OCI-LY1 (cell line): ENCODE data around the gene ZDHHC14.

Experiments
- EZH2 ChIP-seq: fragments of 200-600 bp; sonication (generic), shearing (Covaris generic); IDR thresholded peaks from 2 replicates; pipeline ENCODE4 v1.8.0; 2017; ENCODE audit warnings: borderline replicate concordance, mixed run types, mild to moderate bottlenecking, antibody characterized with exemption, low read length, moderate library complexity, mixed read lengths
- TF ChIP-seq, protein P1 (sequence below): fragments of 200-600 bp; sonication (generic), shearing (Covaris generic); IDR thresholded peaks from 2 replicates; pipeline ENCODE4 v1.5.1; 2017; ENCODE audit warnings: mild to moderate bottlenecking, antibody characterized with exemption, low read length, moderate library complexity, mixed read lengths

GRCh38 chr6:157575436-157576145 lies 194.6 kb downstream of the ZDHHC14 start:
- TF ChIP-seq, protein P1, sequence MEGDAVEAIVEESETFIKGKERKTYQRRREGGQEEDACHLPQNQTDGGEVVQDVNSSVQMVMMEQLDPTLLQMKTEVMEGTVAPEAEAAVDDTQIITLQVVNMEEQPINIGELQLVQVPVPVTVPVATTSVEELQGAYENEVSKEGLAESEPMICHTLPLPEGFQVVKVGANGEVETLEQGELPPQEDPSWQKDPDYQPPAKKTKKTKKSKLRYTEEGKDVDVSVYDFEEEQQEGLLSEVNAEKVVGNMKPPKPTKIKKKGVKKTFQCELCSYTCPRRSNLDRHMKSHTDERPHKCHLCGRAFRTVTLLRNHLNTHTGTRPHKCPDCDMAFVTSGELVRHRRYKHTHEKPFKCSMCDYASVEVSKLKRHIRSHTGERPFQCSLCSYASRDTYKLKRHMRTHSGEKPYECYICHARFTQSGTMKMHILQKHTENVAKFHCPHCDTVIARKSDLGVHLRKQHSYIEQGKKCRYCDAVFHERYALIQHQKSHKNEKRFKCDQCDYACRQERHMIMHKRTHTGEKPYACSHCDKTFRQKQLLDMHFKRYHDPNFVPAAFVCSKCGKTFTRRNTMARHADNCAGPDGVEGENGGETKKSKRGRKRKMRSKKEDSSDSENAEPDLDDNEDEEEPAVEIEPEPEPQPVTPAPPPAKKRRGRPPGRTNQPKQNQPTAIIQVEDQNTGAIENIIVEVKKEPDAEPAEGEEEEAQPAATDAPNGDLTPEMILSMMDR: no peak
- no peak for TF ChIP-seq EZH2
